ENCODE results near the gene CRYBB1. TPM values are rescaled to one million over a fixed set of nuclear protein-coding genes. Genes with fewer than 3 reads are reported as not detected.

Gene CRYBB1
- total RNA-seq, 1 donor from 2014 or later = not detected

DNA sequence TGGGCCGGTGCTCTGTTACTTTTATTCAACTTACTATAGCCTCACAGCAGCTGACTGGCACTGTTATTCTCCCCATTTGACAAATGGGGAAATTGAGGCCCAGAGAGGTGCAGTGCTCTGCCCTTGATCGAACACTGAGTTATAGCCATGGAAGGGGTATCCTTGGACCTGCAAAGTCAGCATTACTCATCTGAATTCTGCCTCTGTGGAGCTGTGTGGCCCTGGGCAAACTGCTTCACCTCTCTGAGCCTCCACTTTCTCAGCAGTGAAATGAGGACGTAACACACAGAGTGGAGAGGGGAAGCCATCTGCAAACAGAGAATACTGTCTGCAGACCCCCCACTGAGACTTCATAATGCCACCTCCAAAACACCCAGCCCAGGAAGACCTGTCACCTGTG, 53.2 kb downstream of the CRYBB1 start:
- POLR2A ChIA-PET = no interaction called here
- H3K36me3 Mint-ChIP-seq (ENCODE audit: low read depth) = peaks cover 4% of the 10 kb centered on the region
- no peaks in the 10 kb centered on the region for H3K9me3 Mint-ChIP-seq
- no peak overlapping the region for H3K4me3 Mint-ChIP-seq
- no peak overlapping the region for H3K27ac Mint-ChIP-seq
- no peak for ATAC-seq (ENCODE audit: low read depth)
- TF ChIP-seq, protein P1, sequence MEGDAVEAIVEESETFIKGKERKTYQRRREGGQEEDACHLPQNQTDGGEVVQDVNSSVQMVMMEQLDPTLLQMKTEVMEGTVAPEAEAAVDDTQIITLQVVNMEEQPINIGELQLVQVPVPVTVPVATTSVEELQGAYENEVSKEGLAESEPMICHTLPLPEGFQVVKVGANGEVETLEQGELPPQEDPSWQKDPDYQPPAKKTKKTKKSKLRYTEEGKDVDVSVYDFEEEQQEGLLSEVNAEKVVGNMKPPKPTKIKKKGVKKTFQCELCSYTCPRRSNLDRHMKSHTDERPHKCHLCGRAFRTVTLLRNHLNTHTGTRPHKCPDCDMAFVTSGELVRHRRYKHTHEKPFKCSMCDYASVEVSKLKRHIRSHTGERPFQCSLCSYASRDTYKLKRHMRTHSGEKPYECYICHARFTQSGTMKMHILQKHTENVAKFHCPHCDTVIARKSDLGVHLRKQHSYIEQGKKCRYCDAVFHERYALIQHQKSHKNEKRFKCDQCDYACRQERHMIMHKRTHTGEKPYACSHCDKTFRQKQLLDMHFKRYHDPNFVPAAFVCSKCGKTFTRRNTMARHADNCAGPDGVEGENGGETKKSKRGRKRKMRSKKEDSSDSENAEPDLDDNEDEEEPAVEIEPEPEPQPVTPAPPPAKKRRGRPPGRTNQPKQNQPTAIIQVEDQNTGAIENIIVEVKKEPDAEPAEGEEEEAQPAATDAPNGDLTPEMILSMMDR (IDR thresholded peaks at IDR 0.05) = no peak
- no peaks in the 10 kb centered on the region for H3K27me3 Mint-ChIP-seq
- intact Hi-C loops (cut with micrococcal nuclease) = no loop called here
- CTCF ChIA-PET = no interaction called here
- DNase-seq = no peak
- peaks cover 4% of the 10 kb centered on the region for H3K4me1 Mint-ChIP-seq

DNA sequence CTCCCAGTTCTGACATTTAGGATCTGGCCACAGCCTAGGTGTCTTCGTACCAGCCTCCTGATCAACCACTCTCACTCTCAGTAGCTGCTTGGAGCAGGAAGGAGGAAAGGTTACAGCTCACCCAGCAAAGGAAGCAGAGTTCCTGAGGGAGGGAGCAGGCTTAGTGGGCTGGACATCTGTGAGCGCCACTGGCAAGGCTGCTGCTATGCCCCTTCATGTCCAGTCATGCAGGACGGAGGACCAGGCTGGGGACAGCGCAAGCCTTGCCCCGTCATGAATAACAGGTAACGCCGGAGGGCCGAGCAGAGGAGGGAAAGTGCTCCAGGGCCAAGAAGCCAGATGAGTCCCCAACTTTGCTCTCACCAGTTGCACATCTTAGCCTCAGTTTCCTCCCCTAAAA, 53.6 kb downstream of the CRYBB1 start:
- intact Hi-C loops (cut with micrococcal nuclease) = no loop called here
- Mint-ChIP-seq H3K27ac (no peak overlapping the region), H3K4me3 (no peak overlapping the region), H3K4me1 (peaks cover 4% of the 10 kb centered on the region), H3K9me3 (no peaks in the 10 kb centered on the region), H3K36me3 (ENCODE audit: low read depth) (peaks cover 4% of the 10 kb centered on the region), H3K27me3 (no peaks in the 10 kb centered on the region)
- CTCF ChIA-PET = no interaction called here
- ATAC-seq (ENCODE audit: low read depth) = no peak
- no peak for DNase-seq
- POLR2A ChIA-PET = no interaction called here
- TF ChIP-seq, protein P1 (IDR thresholded peaks at IDR 0.05) = no peak

DNA sequence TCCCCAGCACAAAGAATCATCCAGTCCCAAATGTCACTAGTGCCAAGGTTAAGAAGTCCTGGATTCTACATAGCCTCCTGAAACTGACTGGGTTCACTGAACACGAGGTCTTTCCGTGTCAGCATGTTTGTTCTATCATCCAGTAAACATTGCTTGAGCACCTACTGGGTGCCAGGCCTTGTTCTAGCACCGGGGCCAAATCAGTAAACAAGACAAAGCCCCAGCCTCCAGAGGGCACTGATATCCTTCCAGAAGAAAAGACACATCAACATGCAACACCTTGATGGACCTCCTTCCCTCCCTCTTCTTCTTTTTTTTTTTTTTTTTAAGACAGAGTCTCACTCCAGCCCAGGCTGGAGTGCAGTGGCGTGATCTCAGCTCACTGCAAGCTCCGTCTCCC, 54.8 kb downstream of the CRYBB1 start:
- no peak overlapping the region for H3K27ac Mint-ChIP-seq
- no peak for ATAC-seq (ENCODE audit: low read depth)
- H3K9me3 Mint-ChIP-seq = no peaks in the 10 kb centered on the region
- H3K4me3 Mint-ChIP-seq = no peak overlapping the region
- intact Hi-C loops (cut with micrococcal nuclease) = no loop called here
- H3K36me3 Mint-ChIP-seq (ENCODE audit: low read depth) = peaks cover 4% of the 10 kb centered on the region
- H3K27me3 Mint-ChIP-seq = no peaks in the 10 kb centered on the region
- peaks cover 4% of the 10 kb centered on the region for H3K4me1 Mint-ChIP-seq
- no peak for DNase-seq
- TF ChIP-seq, protein P1 (IDR thresholded peaks at IDR 0.05) = no peak
- ChIA-PET POLR2A (interaction anchor here (0.7 kb wide), 1 partner anchor 64 kb away, joined by 4 read pairs; no protein-coding TSS in a partner anchor), CTCF (no interaction called here)

DNA sequence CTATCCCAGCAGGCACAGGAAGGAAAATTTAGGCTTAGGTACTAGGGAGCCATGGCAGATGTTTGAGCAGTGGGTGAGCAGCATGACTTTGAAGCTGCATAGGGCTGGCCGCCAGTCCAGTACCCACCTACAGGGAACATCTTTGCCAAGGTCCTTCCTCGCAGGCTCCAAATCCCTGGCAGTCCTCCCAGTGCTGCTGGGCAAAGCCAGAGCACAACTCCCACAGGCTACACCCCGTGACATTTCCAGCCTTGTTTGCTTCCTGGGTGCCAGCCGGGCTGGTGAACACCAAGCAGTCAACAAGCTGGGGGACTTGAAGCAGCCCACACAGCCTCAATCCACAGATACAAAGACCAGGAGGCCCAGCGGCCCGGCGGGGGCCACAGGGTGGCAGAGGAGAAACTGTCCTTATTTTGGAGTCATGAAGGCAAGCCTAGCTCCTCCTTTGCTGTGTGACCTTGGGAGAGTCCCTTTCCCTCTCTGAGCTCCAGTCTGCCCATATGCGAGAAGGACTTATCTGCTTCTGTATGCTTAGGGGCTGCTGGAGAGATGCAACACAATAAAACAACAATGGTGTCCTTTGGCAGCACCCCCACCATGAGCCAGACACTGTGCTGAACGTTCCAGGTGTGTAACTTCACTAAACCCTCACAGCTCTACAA, 55.9 kb downstream of the CRYBB1 start:
- peaks cover 6% of the 10 kb centered on the region for H3K36me3 Mint-ChIP-seq (ENCODE audit: low read depth)
- peaks cover 4% of the 10 kb centered on the region for H3K4me1 Mint-ChIP-seq

DNA sequence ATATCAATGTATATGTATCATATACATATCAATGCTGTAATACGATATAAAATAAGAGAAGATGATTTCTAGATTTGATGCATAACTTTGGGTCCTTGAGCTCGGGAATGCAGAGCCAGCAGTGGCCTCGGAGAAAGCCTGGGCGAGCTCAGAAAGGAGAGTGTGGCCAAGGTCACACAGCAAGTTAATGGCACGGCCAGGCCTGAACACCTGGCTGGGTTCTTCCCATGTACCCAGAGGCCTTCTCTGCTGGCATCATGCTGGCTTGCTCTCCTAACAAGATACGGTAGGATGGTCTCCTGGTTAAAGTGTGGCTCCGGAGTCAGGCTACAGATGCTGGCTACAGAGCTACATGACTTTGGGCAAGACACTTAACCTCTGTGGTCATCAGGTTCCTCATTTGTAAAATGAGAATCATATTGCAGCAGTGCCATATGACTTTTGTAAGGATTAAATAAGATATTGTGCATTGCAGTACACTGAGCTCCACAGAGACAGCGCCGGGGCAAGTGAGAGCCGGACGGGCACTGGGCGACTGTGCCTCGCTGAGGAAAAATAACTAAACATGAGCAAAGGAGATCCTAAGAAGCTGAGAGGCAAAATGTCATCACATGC, 57.8 kb downstream of the CRYBB1 start:
- Mint-ChIP-seq H3K4me1 (no peaks in the 10 kb centered on the region), H3K36me3 (ENCODE audit: low read depth) (peaks cover 6% of the 10 kb centered on the region), H3K27me3 (no peaks in the 10 kb centered on the region), H3K4me3 (no peak overlapping the region), H3K27ac (no peak overlapping the region), H3K9me3 (no peaks in the 10 kb centered on the region)
- POLR2A ChIA-PET = no interaction called here
- CTCF ChIA-PET = no interaction called here
- TF ChIP-seq, protein P1 (IDR thresholded peaks at IDR 0.05) = no peak
- DNase-seq (no peak), ATAC-seq (ENCODE audit: low read depth) (no peak)
- intact Hi-C loops (cut with micrococcal nuclease) = no loop called here

More for the DNA sequence above, 55.9 kb downstream of the CRYBB1 start:
- no peaks in the 10 kb centered on the region for H3K9me3 Mint-ChIP-seq
- H3K4me3 Mint-ChIP-seq = no peak overlapping the region
- TF ChIP-seq, protein P1 (IDR thresholded peaks at IDR 0.05) = no peak
- POLR2A ChIA-PET = interaction anchor here (0.6 kb wide), 1 partner anchor 29 kb away, joined by 12 read pairs; no protein-coding TSS in a partner anchor
- no peaks in the 10 kb centered on the region for H3K27me3 Mint-ChIP-seq
- no peak for DNase-seq
- intact Hi-C loops (cut with micrococcal nuclease) = no loop called here
- no peak for ATAC-seq (ENCODE audit: low read depth)
- CTCF ChIA-PET = no interaction called here
- no peak overlapping the region for H3K27ac Mint-ChIP-seq
